GM21390 (cell line): ENCODE data around the gene ERLIN1.
"Not testable (repeated sequence)": the region's sequence is repeated elsewhere in the genome, so short reads cannot be mapped to it uniquely, and the experiment has no call there.

ENCODE experiments used
- ATAC-seq: cut with Tn5 transposase; IDR thresholded peaks from one replicate; pipeline ENCODE4 v1.9.1; 2021; ENCODE audit not compliant: unreplicated experiment

Gene ERLIN1

GRCh38 chr10:100138921-100139496 is 46.8 kb downstream of the ERLIN1 start:
- no peak for ATAC-seq

- no peak for ATAC-seq
These were observed 50.3 kb downstream of the ERLIN1 start for GRCh38 chr10:100135486-100135885.

GRCh38 chr10:100133801-100134200 is 52.0 kb downstream of the ERLIN1 start:
- no peak for ATAC-seq

- no peak for ATAC-seq
These were observed 53.4 kb downstream of the ERLIN1 start for GRCh38 chr10:100132427-100132826.

GRCh38 chr10:100131571-100131970 is 54.3 kb downstream of the ERLIN1 start:
- no peak for ATAC-seq

GRCh38 chr10:100130831-100131230 is 55.0 kb downstream of the ERLIN1 start:
- no peak for ATAC-seq

- no peak for ATAC-seq
These were observed 56.4 kb downstream of the ERLIN1 start for GRCh38 chr10:100129424-100129823.

- ATAC-seq = no peak
These were observed 56.9 kb downstream of the ERLIN1 start for GRCh38 chr10:100128951-100129350.

GRCh38 chr10:100125335-100125734 is 60.5 kb downstream of the ERLIN1 start:
- ATAC-seq = not testable (repeated sequence)

GRCh38 chr10:100124097-100124496 is 61.7 kb downstream of the ERLIN1 start:
- no peak for ATAC-seq

GRCh38 chr10:100122780-100123179 is 63.0 kb downstream of the ERLIN1 start:
- no peak for ATAC-seq

- no peak for ATAC-seq
These were observed 65.3 kb downstream of the ERLIN1 start for GRCh38 chr10:100120550-100120949.

GRCh38 chr10:100119726-100120125 is 66.1 kb downstream of the ERLIN1 start:
- no peak for ATAC-seq

- ATAC-seq = no peak
These were observed 70.7 kb downstream of the ERLIN1 start for GRCh38 chr10:100114976-100115770.

GRCh38 chr10:100114460-100114859 is 71.4 kb downstream of the ERLIN1 start:
- ATAC-seq = no peak

GRCh38 chr10:100109670-100110069 is 76.2 kb downstream of the ERLIN1 start:
- no peak for ATAC-seq

- ATAC-seq = no peak
These were observed 79.0 kb downstream of the ERLIN1 start for GRCh38 chr10:100106865-100107264.

- no peak for ATAC-seq
These were observed 81.5 kb downstream of the ERLIN1 start for GRCh38 chr10:100104300-100104699.

- no peak for ATAC-seq
These were observed 82.2 kb downstream of the ERLIN1 start for GRCh38 chr10:100103581-100103980.

- no peak for ATAC-seq
These were observed 84.4 kb downstream of the ERLIN1 start for GRCh38 chr10:100101192-100102076.

- no peak for ATAC-seq
These were observed 85.1 kb downstream of the ERLIN1 start for GRCh38 chr10:100100651-100101184.
